Brain microvascular endothelial cell (primary cell): ENCODE data around the gene KIF18A.

Experiments
- DNase-seq: peaks from one replicate; pipeline ENCODE4 v3.0.0-alpha.2; 2020
- H3K27ac ChIP-seq: fragments of 250-450 bp; sonication (Bioruptor Pico); 2 replicates; pipeline ENCODE4 v1.5.1; 2020; ENCODE audit warnings: mild to moderate bottlenecking, moderate library complexity
- H3K27me3 ChIP-seq: fragments of 250-450 bp; sonication (Bioruptor Pico); replicated peaks from 2 replicates; pipeline ENCODE4 v1.5.1; 2020; ENCODE audit warnings: mild to moderate bottlenecking
- H3K36me3 ChIP-seq: fragments of 250-450 bp; sonication (Bioruptor Pico); replicated peaks from 2 replicates; pipeline ENCODE4 v1.5.1; 2020; ENCODE audit warnings: mild to moderate bottlenecking
- H3K4me3 ChIP-seq: 2 replicates; pipeline ENCODE4 v1.5.1; 2011; ENCODE audit warnings: low read depth, mild to moderate bottlenecking, control low read depth, low read length, moderate library complexity
- in situ Hi-C: cut with HindIII; loops from 2 replicates; pipeline ENCODE4 v1.10.0; 2017; ENCODE audit warnings: low sequenced_read_pairs, low pct_ligation_motif_present
- TF ChIP-seq, protein P1 (sequence below): IDR thresholded peaks from 2 replicates; pipeline ENCODE4 v1.5.1; 2011; ENCODE audit warnings: low read depth, mild to moderate bottlenecking, moderate library complexity, low read length, control low read depth, inconsistent platforms; ENCODE audit errors: missing control alignments

Gene KIF18A

GRCh38 chr11:28026634-28027290, 81.2 kb downstream of the KIF18A start:
- no peak for DNase-seq
- Histone ChIP-seq H3K27ac (no peak overlapping the region), H3K36me3 (no peaks in the 10 kb centered on the region), H3K4me3 (no peak overlapping the region), H3K27me3 (no peaks in the 10 kb centered on the region)
- in situ Hi-C loops, result no loop called here
- TF ChIP-seq, protein P1, sequence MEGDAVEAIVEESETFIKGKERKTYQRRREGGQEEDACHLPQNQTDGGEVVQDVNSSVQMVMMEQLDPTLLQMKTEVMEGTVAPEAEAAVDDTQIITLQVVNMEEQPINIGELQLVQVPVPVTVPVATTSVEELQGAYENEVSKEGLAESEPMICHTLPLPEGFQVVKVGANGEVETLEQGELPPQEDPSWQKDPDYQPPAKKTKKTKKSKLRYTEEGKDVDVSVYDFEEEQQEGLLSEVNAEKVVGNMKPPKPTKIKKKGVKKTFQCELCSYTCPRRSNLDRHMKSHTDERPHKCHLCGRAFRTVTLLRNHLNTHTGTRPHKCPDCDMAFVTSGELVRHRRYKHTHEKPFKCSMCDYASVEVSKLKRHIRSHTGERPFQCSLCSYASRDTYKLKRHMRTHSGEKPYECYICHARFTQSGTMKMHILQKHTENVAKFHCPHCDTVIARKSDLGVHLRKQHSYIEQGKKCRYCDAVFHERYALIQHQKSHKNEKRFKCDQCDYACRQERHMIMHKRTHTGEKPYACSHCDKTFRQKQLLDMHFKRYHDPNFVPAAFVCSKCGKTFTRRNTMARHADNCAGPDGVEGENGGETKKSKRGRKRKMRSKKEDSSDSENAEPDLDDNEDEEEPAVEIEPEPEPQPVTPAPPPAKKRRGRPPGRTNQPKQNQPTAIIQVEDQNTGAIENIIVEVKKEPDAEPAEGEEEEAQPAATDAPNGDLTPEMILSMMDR, result no peak

GRCh38 chr11:28017816-28018215, 90.1 kb downstream of the KIF18A start:
- H3K27ac ChIP-seq, result no peak overlapping the region
- in situ Hi-C loops, result no loop called here
- no peaks in the 10 kb centered on the region for H3K36me3 ChIP-seq
- no peak overlapping the region for H3K4me3 ChIP-seq
- H3K27me3 ChIP-seq, result no peaks in the 10 kb centered on the region
- DNase-seq, result peak; percentile 4
- TF ChIP-seq, protein P1, result no peak

GRCh38 chr11:28011813-28012212, 96.1 kb downstream of the KIF18A start:
- Histone ChIP-seq H3K27ac (no peak overlapping the region), H3K36me3 (no peaks in the 10 kb centered on the region), H3K27me3 (no peaks in the 10 kb centered on the region), H3K4me3 (no peak overlapping the region)
- in situ Hi-C loops, result no loop called here
- no peak for DNase-seq
- TF ChIP-seq, protein P1, result no peak

GRCh38 chr11:28009996-28010395, 98.0 kb downstream of the KIF18A start:
- TF ChIP-seq, protein P1, result no peak
- no peak for DNase-seq
- H3K27ac ChIP-seq, result no peak overlapping the region
- H3K4me3 ChIP-seq, result no peak overlapping the region
- no peaks in the 10 kb centered on the region for H3K36me3 ChIP-seq
- no peaks in the 10 kb centered on the region for H3K27me3 ChIP-seq
- in situ Hi-C loops, result no loop called here

GRCh38 chr11:28009388-28009787, 98.6 kb downstream of the KIF18A start:
- Histone ChIP-seq H3K27me3 (no peaks in the 10 kb centered on the region), H3K4me3 (no peak overlapping the region), H3K36me3 (no peaks in the 10 kb centered on the region), H3K27ac (no peak overlapping the region)
- in situ Hi-C loops, result no loop called here
- no peak for DNase-seq
- TF ChIP-seq, protein P1, result no peak

- Histone ChIP-seq H3K27me3 (no peaks in the 10 kb centered on the region), H3K4me3 (no peak overlapping the region), H3K36me3 (no peaks in the 10 kb centered on the region), H3K27ac (no peak overlapping the region)
- in situ Hi-C loops, result no loop called here
- TF ChIP-seq, protein P1, result no peak
- DNase-seq, result no peak
Measured at GRCh38 chr11:28003615-28004014, 104.3 kb downstream of the KIF18A start.
